HG02798 (cell line): ENCODE measurements around the gene RAB36.

Experiments
- ATAC-seq: cut with Tn5 transposase; IDR thresholded peaks from one replicate; pipeline ENCODE4 v1.9.1; 2021; ENCODE audit warnings: mild to moderate bottlenecking; ENCODE audit not compliant: unreplicated experiment, poor library complexity

The RAB36 gene, protein sequence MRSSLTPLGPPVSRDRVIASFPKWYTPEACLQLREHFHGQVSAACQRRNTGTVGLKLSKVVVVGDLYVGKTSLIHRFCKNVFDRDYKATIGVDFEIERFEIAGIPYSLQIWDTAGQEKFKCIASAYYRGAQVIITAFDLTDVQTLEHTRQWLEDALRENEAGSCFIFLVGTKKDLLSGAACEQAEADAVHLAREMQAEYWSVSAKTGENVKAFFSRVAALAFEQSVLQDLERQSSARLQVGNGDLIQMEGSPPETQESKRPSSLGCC

DNA sequence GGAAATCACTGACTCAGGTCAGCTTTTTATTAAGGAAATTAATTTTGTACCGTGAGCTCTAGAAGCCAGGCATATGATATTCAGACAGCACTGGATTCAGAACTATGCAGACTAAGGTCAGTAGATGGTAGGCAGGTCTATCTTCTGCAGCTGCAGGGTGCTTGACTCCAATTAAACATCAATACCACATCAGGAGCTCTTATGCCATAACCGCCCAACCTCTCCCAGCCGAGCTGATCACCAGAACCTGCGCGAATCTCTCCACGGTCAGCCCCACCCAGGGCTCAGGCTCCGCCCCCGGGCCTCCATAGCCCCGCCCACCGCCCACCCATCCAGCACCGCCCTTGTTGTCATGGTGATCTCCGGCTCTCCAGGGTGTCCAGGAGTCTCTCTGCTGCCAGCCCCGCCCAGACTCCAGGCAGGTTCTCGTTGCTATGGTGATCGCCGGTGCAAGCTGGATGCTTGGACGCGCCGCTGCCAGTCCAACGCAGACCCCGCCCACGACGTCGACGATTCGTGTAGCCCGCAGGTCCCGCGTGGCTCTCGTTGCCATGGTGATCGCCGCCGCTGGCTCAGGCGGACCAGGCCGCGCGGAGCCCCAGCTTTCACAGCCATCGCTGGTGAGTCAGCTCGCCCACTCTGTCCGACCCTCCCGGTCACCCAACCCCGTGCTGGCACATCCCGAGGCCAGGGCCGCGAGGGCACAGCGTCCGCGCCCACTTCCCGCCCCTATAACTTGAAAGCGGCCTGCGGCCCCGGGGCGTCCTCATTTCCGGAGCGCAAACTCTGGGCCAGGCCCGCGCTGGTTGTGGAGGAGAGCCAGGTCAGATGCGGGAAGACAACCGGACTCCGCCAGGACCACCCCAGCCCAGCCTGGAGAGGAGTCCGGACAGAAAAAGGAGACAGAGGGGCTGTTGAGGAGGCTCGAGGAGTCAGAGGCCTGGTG lies at the start of gene RAB36:
Gene RAB36, plus strand, starts transcription at position 546 of the 946 bp plus-strand sequence. CDS start 1,140 bp downstream, outside the sequence.
- ATAC-seq, result peak; percentile 62

DNA sequence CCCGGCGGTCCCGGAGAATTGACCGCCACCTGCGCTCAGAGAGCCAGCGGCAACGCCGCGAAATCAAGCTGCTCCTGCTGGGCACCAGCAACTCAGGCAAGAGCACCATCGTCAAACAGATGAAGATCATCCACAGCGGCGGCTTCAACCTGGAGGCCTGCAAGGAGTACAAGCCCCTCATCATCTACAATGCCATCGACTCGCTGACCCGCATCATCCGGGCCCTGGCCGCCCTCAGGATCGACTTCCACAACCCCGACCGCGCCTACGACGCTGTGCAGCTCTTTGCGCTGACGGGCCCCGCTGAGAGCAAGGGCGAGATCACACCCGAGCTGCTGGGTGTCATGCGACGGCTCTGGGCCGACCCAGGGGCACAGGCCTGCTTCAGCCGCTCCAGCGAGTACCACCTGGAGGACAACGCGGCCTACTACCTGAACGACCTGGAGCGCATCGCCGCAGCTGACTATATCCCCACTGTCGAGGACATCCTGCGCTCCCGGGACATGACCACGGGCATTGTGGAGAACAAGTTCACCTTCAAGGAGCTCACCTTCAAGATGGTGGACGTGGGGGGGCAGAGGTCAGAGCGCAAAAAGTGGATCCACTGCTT lies 49.4 kb upstream of the RAB36 start:
- ATAC-seq, result no peak

DNA sequence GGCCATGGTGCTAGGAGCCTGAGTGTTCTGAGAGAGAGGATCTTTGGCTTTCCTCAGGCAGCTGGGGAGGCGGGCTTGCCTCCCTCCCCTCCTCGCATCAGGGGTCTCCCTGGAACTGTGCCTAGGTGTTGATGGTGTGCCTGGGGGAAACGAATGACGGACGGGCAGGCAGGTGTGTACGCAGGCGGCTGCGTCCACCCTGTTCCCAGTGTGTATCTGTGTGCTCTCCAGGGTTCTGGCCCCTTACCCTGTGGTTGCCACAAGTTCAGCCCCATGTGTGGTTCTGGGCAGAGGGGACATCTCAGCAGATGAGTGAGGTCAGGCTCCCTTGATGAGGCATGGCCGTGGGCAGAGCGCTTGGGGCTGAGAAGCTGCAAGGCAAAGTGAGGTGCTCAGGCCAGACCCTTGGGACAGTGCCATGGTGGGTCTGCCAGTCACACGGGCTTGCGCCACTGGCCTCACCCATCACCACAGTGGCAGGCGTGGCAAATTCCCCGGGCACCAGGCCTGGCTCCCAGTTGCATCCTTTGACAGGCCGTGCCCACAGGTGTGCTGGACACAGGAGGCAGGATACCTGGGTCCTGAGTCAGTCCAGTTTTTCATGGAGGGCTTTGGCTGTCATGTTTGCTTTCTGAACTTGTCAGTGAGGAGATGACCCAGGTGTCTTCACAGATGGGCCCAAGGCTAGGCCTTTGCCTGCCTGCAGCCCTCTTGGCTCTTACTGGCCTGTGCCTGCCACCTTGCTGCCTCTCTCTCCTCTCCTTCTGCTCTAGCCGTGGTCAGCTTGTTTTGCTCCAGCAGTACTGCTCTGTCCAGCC lies 47.7 kb upstream of the RAB36 start:
- ATAC-seq, result no peak

DNA sequence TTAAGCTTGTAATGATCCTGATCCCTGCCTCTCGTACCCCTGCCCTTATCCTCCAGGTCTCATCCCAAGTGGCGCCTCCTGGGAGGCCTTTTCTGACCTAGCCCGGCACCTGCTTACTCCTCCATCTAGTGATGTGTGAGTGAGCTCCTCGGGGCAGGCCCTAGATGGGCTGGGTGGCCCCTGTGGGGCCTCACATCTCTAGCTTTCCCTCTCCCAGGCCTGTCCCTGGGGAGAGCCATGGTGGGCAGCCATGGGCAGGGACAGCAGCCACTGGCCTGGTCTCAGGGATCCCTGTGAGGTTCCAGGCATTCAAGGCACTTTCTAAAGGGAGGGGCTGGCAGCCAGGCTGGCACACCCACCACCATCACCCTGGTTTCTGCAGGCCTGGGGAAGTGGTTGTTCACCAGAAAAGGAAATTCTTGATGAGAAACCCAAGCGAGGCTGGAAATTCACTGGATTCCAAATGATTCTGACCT lies 47.0 kb upstream of the RAB36 start:
- ATAC-seq, result no peak

DNA sequence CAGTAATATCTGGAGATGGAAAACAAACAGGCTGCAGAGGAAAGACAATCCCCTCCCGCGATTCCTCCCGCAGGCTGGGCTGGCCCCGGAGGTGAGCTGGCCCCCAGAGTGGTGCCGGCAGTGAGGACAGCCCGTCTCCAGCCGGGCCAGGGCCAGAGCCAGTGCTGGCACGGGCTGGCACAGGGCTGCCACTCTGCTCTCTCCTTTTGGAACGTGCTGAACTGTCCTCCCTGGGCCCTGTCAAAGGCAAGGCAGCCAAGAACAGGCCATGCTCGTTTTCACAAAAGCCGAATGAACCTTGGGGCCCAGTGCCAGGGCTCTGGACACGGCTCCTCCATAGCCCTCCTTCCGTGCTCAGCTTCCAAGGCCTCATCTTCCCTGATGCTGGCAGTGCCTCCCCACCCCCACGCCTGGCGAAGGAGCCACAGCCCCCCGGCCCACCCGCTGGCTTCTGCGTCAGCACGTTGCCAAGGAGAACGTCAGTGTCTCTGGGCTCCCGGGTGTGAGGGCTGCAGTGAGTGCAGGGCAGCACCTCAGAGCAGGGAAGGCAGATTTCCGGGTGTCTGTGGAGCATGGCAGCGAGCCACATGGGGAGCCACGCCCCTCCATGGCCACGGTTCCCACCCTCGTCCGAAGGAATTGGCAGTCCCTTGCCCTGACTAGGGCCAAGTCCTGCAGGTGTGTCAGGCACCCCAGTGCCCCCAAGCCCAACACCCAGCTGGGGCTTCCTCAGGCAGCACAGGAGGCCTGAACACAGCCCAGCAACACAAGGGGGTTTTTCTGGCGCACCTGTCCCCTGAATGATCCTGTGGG lies 46.4 kb upstream of the RAB36 start:
- ATAC-seq, result no peak

DNA sequence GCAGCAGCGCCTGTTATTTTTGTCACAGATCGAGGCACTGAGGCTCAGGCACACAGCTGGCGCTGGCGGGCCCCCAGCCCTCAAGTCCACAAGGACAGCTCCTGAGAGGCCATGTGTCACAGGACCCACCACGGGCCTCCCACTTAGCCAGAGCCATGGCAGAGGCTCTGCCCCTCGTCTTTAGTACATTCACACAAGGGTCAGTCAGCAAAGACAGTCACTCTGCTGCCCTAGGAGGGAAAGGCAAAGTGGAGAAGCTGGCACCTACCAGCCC lies 45.8 kb upstream of the RAB36 start:
- ATAC-seq, result no peak

DNA sequence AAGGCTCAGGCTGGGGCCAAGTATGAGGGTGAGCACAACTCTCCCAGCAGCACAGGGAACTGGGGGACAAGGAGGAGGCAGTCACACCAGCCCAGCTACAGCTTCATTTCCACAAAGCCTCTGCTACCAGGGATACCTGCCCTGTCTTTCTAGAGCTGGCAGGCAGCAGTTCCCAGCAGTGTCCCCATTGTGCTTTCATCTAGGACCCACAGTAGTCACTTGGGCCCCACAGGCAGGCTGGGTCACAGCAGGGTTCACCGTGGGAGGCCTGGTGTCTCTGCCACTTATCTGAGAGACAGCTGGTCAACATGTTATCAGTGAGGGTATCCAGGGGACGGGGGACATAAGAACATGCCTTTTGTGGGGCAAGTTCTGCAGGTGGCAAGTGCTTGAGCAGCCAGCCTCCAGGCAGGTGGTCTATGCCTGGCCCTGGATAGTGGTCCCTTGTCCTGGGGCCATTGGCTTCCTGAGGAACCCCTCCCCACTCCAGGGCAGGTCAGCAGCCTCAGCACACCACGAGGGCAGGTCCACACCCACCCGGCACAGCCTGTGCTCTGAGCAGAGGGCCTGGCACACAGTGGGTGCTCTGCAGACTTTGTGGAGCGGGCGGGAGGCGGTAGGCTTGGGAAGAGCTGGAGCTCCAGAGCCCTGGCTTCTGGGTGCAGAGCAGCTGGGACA lies 45.0 kb upstream of the RAB36 start:
- ATAC-seq, result no peak

DNA sequence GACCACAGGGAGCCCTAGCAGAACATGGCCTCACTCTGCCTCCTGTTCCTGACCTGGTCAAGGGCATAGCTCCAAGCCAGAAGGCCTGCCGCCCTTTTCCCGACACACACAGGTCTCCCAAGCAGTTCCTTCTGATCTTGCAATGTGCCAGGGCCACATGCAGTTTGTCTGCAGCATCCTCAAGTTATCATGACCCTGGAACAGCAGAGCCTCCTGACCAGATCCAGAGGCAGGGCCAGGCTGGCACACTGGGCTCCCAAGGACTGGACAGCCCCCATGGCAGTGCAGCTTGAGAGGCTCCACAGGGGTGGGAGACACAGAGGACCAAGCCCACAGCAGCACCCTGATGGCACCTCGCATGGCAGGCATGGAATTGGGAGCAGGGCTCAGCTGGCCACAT lies 43.8 kb upstream of the RAB36 start:
- no peak for ATAC-seq

DNA sequence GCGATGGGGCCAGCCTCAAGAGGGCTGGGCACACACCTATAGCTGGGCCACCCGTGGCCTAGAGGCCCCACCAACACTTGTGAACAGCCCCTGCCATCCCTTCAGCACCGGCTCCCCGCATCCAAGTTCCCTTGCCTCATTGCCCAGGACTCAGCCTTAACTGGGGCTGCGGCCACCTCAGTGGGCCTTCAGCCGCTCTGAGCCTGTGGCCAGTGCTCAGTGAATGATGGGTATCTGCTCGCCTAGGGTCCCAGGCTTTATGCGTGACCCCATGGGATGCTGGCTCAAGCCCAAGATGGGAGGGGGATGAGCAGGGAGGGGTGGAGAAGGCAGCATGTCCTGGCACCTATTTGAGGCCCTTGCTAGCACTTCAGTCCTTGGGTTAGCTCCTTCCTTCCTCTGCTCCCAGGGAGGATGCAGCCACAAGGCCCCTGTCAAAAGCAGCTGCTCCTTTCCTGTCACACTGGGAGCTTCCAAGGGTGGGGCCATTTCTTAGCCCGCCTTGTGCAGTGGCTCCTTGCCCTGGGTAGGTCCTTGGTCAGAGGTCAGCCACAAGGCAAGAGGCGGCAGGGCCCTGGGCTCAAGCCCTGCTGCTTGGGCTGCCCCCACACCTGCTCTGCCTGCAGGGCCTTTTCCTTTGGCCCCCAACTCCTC lies 43.1 kb upstream of the RAB36 start:
- ATAC-seq, result no peak

DNA sequence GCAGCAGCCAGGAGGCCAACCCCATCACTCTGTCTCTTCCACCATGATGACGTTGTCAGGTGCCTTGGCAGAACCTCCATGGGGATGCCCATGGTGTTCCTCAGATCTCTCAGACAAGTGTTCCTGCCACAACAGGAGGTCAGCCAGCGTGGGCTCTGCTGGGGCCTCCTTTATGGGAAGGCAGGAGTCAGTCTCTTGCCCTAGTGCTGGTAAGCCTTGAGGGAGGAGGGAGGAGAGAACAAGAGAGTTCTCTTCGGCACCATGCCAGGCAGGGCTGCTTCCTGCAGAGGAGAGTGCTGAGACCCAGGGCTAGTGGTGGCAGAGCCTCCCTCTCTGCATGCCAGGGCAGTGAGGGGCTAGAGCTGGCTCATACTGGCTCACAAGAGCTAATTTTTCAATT lies 42.5 kb upstream of the RAB36 start:
- ATAC-seq, result no peak

DNA sequence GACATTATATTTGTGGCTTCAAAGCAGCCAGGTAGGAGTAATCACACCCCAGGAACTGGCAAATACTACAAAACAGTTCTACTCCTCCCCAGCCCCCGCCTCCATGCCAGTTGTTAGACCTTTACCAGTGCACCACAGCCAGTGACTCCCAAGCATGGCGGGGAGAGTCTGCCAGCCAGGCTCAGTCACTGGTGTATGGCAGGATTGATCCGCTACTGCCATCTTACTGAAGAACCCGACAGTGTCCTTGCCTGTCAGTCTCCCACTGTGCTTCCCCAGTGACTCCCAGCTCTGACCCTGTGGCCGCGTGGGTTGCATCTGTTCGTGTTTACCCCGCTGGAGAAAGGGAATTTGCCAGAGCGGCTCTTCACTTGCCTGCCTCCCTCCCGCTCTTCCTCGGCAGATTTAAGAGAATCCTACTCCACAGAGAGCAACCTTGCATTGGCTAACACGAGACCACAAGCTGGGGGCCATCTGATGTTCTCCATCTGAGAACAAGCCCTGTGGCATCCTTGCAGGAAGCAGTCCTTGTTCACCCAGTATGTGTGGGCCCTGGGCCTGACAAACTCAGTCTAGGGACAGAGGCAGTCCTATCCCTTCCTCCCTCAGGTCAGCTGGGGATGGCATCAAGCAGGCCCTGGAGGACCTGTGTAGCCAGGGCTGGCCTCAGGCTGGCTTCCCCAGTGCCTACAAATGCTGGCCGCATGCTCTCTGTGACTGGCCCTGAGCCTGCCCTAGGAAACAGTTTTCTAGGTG lies 41.9 kb upstream of the RAB36 start:
- no peak for ATAC-seq

DNA sequence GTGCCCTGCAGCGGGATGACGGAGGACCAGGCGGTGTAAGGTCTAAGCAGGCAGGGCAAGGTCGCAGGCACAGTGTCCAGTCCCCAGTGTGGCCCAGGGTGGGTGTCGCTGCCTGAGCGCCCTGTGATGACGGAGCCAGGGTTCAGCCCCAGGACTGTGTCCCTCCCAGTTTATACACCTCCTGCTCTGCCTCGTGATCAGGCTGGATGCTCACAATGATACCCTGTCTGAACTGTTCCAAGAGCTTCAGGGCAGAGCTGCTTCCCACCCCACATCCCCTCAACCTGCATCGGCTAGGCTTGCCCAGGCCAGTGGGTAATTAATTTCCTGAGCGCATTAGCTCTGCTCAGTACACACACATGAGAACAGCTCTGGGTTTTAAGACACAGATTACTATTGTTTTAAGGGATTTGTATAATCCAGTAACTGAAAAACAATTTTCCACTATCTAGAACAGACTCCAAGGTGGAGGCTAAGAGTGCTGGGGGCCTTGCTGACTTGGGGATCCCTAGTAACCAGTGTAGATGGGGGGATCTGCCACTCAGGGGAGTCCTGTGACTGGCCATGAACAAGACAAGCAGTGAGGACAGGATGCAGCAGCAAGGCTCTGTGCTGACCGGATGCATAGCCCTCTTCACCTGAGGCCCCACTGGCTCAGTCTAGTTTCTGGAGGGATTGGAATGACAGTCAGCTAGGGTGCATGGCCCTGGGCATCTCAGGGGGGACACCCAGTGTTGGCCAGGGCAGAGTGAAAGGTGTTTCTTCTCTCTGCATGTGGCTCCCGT lies 40.9 kb upstream of the RAB36 start:
- ATAC-seq, result no peak

DNA sequence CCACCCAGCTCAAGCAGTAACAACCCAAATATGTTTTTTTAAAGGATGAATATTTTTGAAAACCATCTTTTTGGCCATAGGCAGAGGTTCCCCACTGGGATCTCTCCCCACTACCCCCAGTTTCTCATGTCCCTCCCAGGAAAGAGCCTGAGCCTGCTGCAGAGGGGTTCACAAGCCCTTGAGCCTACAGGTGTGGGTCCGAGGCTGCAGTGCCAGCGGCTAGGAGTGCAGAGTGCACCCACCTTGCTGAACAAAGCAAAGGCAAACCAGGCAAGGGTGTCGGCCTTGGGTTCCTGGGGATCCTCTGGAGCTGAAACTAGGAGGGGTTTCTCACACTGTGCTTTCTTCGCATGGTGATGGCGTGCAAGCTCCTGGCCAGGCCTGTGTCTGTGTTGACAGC lies 40.0 kb upstream of the RAB36 start:
- no peak for ATAC-seq

DNA sequence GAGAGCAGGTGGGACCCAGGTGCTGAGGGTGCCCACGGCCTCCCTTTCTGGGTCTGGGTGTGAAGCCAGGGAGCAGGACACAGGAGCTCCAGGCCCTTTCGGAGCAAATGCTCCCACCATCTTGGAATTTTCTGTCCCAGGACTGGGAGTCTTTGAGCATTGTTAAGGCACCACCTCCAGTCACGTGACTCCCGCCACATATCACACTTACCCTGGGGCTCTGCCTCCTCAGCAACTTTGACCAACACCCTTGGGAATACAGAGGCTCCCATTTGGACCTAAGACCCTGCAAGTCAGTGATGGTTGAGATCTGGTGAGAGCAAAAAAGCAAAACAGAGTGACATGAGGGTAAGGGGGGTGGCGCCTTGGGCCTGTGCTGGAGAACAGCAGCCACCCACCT lies 39.4 kb upstream of the RAB36 start:
- no peak for ATAC-seq

DNA sequence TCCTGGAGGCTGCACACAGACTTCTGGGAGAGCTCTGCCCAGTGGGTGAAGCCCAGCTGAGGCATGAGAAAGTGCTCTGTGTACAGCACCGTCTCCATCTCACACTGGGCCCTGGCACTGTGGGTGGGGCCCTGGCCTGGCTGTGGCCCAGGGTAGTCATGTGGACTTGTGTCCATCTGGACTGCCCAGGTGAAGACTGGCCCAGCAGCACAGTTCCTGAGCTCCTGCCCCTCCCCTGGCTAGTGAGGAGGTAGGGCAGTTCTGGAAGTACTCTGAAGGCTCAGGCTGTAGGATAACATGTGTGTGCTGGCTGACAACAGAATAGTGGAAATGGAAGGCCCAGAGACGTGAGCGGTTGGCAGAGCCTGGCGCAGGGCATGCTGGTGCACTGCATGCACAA lies 38.9 kb upstream of the RAB36 start:
- ATAC-seq, result no peak

DNA sequence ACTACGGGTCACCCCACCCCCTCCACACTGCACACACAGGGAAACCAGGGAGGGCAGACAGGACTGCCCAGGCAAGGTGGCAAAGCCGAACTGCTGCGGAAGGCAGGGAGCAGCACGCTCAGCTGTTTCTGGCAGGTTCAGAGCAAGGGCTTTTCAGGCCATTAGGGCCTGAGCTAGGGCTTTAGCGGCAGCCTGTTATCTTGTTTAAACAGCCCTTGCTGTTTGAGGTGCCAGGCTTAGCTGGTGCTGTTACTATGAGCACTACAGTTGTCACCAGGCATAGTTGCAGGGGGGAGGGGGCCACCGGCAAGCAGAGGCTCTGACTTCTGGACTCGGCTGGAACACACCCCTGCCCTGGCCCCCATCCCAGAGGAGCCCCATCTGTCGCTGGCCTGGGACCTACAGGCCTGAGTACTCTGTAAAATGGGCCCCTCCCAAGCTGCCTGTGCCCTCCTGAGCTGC lies 38.3 kb upstream of the RAB36 start:
- no peak for ATAC-seq
